CD4-positive, alpha-beta T cell treated with Interleukin-17A for 1 hour (primary cell): ENCODE measurements around the gene ZBTB37.
"Not testable (repeated sequence)": the region's sequence is repeated elsewhere in the genome, so short reads cannot be mapped to it uniquely, and the experiment has no call there.

ENCODE experiments used
- DNase-seq: peaks from one replicate; pipeline ENCODE4 v3.0.0-alpha.2; 2020

Gene ZBTB37

DNA sequence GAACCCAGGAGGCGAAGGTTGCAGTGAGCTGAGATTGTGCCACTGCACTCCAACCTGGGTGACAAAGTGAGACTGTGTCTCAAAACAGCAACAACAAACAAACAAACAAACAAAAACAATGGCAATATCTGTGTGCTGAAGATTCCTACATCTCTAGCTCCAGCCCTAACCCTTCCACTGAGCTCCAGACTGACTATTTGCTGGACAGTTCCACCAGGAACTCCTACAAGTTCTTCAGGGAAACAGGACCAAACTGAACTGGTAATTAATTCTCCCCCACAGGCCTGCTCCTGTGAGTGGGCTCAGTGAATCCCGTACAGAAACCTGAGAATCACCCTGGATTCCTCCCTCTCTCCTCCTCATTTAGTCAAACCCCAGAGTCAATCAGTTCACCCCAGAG is 47.4 kb downstream of the ZBTB37 start:
- no peak for DNase-seq

DNA sequence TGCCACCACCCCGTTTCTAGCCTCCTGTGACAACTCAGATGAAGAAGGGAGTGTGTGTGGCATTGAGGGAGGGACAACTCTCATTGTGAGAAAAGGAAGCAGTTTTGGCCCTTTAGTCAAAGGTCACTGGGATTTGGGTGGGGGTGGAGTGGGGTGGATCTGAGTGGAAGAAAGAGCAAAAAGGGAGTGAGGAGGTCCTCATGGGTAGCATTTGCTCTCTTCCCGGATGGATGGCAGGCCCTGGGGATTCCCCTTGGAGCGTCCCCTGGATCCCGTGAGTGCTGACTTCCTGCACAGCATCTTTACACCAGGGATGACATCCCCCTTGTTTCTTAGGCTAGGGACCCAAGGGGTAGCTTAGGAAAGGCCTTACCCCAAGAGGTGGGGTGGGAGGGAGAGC is 48.5 kb downstream of the ZBTB37 start:
- no peak for DNase-seq

DNA sequence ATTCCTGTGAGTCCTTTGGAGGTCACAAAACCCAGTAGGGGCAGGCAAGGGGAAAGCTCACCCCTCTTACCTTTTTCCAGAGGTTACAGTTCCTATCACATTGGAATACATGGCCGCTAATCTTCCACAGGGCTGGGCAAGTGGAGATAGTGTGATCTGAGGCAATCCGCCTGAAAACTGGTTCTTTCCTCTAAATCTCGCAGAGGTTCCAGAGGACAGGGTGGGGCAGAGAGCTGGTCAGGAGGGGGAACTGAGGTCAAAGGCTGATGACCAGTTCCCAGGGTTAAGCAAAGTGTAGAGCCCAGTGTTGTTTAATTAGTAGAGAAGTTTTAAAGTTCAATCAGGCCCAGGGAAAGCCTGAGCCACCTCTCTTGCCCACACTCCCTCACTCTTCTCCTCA is 49.0 kb downstream of the ZBTB37 start, which contains the start of gene SERPINC1:
Gene SERPINC1, minus strand, starts transcription at position 179 of the 400 bp plus-strand sequence. Its CDS starts 68 bp downstream, at position 111.
- no peak for DNase-seq

DNA sequence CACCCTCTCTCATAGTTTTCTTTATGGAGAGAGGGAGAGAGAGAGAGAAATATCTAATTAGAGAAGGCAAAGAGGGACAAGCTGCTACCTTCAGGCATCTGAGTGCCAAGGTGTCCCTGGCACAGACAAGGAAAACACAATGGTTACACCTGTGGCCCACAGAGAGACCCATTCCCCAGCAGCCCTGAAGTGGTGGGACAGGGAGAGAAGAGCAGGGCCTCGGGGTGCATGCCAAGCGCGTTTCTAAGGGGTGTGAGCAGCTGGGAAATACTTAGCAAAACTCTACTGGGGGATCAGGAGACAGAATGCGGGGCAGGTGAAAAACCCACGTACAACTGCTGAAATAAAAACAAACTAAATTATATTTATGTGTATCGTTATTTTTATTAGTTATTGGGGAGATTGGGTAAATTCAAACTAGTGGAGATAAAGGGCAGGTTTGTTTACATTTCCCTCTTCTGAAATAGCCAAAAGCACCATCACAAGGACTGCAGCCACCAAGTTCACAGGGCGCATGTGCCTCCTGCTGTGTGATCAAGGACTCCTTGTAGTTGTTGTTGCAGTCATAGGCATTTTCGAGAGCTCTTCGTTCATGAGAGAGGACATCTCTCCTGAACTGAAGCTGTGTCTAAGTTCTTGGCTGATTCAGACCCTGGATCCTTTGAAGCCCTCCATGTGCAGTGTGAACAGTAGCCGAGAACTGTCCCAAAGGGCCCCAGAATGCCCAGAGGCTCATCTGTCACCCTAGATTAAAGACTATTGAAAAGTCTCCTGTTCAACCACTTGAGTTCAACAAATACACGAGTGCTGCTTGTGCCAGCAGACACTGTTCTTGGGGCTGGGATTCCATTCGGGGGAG is 49.7 kb downstream of the ZBTB37 start:
- no peak for DNase-seq

DNA sequence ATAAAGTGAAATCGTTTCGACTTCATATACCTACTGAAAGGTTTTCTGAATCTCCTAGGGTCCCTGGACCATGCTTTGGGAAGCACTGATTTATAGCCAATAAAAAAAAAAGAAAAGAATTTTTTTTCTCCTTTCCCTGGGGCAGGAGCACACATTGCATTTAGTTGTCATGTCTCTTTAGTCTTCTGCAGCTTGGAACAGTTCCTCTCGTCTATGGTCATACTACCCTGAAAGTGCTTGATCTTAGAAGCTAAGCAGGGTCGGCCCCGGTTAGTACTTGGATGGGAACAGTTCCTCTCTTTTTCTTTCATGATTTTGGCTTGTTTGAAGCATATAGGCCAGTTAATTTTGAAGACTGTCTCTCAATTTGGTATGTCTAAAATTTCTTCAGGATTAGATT is 52.7 kb downstream of the ZBTB37 start:
- no peak for DNase-seq

DNA sequence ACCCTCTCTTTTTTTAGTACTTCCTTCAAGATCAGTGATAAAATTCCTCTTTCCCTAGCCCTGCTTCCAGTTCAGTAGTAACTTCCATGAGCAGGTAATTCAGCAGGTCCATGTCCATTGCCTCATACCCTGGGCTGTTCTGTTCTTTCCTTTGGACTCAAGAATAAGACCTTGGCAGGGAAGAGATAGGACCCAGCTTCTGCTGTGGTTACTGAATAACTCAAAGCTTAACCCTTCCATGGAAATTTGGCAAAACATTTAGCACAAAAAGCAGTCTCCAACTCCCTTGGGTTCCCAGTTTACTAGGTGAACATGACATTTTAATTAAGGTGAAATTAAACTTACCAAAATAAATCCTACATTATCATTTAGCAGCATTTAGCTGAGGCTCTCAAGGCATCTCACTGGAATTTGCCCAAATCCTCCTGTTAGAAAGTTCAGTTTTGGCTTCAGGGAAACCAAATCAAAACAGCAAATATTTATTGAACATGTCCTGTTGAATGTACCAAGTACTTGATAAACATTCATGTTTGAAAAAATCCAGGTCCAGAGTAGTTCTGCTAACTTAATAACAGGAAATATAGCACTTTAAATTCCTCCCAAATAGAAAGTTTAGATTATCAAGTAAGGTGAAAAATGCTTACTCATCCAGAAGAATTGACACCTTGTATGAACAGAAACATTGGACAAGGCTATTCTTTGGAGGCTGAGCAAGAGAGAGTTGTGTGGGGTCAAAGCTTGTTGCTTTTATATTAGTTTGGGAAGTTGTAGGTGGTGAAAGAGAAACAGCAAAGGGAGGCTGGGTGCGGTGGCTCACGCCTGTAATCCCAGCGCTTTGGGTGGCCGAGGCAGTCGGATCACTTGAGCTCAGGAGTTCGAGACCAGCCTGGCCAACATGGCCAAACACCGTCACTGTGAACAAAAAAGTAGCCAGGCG is 57.4 kb downstream of the ZBTB37 start:
- DNase-seq, result no peak

DNA sequence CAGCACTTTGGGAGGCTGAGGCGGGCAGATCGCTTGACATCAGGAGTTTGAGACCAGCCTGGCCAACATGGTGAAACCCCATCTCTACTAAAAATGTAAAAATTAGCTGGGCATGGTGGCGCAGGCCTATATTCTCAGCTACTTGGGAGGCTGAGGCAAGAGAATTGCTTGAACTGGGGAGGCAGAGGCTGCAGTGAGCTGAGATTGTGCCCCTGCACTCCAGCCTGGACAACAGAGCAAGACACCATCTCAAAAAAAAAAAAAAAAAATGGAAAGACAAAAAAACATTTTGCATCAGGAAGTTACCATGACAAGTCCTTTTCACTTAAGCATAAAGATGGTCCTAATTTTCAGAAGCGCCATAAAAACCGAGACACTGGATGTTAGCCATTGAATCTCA is 62.4 kb downstream of the ZBTB37 start:
- DNase-seq, result not testable (repeated sequence)

DNA sequence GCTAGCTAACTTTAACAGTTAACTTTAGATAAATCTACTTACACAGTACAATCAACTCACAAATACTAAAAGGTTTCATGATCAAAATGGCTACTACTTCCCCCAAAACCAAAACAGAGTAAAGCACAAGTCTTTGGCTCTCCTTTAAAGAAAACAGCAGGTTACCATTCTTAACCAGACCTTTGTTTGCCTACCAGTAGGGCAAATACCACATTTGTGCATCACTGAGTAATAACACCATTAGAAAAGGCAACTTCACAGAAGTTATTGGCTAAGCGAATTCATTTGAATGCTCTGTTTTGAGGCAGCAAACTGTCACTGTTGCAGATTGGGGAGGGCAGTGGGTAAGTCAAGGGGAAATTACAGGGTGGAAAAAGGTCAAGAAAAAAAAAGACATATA is 66.3 kb downstream of the ZBTB37 start:
- no peak for DNase-seq

DNA sequence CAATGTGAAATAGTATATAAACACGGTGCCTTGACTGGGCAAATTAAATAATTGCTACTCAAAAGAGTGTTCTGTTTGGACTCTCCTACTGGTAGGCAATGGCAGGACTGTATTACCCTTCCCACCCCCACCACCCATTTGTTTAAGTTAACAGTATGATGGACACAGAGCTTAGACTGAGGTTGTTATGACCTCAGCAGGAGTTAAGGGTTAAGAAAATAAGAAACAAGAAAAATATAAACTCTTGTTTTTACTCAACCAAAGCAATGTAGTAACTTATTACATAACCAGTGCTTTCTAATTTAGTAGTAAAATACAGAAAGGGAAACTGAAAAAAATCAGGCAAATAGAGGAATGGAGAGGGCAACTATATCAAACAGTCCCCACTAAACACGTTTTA is 68.9 kb downstream of the ZBTB37 start:
- DNase-seq, result no peak

DNA sequence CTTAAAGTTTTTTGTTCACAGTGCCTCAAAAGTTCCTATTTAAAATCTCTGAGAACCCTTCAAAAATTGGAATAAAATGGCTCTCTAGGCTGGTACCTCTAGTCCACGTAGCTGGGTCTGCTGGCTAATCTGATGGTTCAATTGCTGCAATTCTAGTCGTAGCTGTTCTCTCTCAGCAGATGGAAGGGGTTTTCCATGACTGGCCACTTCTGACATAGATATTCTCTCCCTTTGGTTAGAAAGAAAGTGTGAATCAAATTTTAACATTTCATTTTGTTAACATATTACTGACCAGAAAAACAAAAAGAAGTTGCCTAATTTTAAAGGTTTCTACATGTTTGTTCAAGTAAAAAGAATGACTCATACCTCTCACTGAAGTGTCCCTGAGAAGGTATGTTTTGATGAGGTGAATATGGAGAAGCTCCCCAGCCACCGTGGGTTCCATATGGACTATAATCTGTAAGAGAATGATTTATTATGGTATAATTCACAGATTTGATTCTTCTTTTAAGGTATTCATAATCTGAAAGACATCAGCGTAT is 78.3 kb downstream of the ZBTB37 start:
- no peak for DNase-seq

DNA sequence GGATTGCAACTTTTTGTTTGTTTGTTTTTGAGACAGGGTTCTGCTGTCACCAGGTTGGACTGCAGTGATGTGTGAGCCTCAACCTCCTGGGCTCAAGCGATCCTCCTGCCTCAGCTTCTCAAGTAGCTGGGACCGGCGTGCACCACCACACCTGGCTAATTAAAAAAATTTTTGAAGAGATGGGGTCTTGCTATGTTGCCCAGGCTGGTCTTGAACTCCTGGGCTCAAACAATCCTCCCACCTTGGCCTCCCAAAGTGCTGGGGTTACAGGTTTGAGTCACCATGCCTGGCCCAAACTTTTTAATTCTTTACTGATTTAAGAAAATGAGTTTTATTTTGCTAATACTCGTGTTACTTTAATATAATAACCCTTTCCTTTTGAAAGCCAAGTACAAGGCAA is 80.4 kb downstream of the ZBTB37 start:
- DNase-seq, result no peak
